ENCODE results near the gene B4GALT5.

Gene B4GALT5

DNA sequence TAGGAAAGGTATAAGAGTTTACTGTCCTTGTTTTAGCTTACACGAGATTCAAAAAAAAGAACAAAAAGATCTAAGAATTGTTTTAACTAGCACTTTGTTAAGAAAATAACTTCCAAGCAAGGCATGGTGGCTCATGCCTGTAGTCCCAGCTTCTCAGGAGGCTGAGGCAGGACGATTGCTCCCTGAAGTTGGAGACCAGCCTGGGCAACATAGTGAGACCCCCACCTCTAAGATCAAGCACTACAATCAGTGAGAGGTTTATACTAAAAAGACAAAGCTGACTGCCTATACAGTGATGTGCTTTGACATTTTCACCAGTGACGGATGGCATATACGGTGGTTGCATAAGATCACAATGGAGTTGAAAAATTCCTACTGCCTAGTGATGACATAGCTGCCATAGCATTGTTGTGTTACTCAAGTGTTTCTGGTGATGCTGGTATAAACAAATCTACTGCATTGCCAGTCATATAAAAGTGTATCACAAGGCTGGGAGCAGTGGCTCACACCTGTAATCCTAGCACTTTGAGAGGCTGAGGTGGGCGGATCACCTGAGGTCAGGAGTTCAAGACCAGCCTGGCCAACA, 68.6 kb downstream of the B4GALT5 start:
- H3K27ac ChIP-seq = no peak overlapping the region
- TF ChIP-seq, protein P1, sequence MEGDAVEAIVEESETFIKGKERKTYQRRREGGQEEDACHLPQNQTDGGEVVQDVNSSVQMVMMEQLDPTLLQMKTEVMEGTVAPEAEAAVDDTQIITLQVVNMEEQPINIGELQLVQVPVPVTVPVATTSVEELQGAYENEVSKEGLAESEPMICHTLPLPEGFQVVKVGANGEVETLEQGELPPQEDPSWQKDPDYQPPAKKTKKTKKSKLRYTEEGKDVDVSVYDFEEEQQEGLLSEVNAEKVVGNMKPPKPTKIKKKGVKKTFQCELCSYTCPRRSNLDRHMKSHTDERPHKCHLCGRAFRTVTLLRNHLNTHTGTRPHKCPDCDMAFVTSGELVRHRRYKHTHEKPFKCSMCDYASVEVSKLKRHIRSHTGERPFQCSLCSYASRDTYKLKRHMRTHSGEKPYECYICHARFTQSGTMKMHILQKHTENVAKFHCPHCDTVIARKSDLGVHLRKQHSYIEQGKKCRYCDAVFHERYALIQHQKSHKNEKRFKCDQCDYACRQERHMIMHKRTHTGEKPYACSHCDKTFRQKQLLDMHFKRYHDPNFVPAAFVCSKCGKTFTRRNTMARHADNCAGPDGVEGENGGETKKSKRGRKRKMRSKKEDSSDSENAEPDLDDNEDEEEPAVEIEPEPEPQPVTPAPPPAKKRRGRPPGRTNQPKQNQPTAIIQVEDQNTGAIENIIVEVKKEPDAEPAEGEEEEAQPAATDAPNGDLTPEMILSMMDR (conservative IDR thresholded peaks at IDR 0.05) = no peak

DNA sequence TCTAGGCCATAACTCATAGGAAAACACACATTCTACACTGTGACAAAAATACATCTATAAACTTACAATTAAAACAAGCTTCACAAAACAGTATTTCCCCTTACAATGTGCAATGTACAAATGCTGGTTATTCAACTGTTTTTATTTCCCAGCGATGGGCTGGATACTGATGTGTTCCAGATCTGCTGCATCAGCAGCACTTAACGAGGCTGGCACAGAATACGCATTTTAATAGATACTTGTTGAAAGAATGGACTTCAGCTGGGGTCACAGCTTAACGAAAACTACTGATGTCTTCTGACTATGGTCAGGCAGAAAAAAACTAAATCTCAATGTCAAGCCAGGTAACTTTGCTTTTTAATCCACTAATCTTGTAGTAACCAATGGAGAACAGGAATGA, 70.9 kb downstream of the B4GALT5 start:
- peak overlapping the region; percentile 34 for H3K27ac ChIP-seq
- TF ChIP-seq, protein P1 (conservative IDR thresholded peaks at IDR 0.05) = no peak

DNA sequence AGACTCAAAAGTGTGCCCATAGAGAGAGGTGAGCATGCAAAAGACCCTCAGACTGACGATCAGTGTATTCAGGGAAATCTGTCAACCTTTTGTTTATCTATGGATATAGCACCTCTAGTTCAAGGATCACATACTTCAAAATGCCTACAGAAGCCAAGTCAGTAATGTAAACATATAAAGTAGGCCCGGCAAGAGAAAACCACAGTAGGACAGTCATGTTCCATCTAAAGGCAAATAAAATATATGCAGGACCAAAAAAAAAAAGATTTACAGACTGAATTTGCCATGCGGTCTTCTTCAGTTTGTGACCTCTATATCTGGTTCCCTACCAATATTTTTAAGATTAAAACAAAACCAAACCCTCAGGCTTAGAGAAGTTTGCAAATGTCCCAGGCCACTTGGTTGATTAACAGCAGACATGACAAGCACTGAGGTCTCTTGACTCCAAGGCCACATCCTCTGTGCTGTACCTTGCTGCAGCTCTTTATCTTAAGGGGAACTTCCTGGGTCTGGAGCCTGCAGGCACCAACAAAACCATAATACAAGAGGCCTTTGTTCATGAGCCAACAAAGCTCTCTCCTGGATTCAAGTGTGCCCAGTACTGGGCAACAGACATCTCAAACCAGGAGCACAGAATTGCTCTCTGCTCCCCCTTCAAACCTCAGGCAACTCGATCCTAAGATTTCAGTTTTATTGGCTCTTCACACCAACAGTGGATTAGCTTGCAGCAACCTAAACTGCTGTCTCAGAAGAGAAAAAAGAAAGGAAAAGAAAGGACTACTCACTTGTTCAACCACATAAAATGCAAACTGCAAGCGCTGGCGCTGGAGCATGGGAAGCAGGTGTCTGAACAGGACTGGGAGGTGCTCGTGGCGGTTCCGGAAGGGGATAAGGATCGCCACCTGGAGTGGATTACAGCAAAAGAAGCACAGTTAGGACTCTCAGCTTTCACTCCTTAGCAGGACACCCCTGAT, 71.7 kb downstream of the B4GALT5 start:
- peak overlapping the region; percentile 34 for H3K27ac ChIP-seq
- TF ChIP-seq, protein P1 (conservative IDR thresholded peaks at IDR 0.05) = no peak

DNA sequence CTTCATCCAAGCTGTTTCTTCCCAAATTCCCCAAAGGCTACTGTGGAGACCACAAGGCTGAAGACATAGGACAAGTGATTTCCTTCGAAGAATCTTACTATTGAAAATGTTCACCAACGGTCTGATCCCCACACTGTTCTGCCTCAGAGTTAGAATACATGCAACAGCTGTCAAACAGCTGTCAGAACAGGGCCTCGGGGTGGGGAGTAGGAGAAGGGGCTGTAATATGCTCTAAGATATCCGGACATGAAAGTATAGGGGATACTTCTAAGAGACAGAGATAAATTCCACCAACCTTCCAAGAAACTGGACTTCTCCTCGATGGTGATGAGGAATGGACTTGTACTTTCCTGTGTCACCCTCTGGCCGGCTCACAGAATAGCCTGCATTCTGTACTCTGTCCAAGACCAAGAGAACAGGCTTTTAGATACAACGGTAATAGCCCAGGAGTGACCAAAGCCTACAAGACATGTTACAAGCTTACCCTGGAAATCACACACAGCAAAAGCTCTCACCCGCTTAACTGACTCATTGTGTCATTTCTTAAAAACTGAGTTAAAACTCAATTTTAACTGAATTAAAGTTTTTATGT, 76.5 kb downstream of the B4GALT5 start:
- TF ChIP-seq, protein P1 (conservative IDR thresholded peaks at IDR 0.05) = no peak

DNA sequence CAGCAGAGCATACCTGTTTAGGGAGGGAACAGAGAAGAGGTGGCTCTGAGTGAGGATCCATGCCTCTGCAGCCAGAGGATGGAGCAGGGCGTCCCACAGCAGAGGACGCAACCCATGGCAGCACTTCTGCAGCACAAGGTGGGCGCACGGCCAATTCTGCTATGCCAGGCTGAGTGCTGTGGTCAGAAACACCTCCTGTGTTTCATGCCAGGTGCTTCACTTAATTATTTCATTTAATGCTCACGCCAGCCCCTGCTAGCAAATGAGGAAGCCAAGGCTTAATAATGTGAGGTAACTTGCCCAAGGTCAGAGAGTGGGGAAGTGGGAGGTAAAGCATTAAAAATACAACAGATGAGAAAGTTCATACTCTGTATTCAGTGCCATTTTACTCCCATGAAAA, 77.2 kb downstream of the B4GALT5 start:
- H3K27ac ChIP-seq = no peak overlapping the region
- TF ChIP-seq, protein P1 (conservative IDR thresholded peaks at IDR 0.05) = no peak

More for the DNA sequence above, 76.5 kb downstream of the B4GALT5 start:
- H3K27ac ChIP-seq = no peak overlapping the region

DNA sequence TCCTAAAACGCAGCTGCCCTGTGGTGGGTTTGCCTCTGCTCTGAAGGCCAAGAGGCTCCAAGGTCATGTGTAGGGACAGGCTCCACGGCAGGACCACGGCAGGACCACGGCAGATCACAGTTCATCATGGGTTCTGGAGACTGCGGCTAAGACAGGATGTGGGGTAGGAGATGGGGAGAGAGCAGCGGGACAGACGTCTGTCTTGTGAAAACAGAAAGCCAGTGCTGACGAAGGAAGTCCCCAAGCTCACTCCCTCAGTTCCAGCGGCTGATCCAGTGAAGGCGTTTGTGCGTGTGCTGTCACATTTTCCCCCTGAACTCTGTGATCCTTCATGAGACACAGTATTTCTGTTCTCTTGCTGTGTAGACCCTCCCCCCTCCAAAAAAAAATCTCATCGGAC, 77.8 kb downstream of the B4GALT5 start:
- no peak overlapping the region for H3K27ac ChIP-seq

More for the DNA sequence above, 77.8 kb downstream of the B4GALT5 start:
- TF ChIP-seq, protein P1 (conservative IDR thresholded peaks at IDR 0.05) = no peak

Data from VCaP (cell line).